H7 (cell line): ENCODE data around the gene UNC79. TPM values are rescaled to one million over a fixed set of nuclear protein-coding genes. Genes with fewer than 3 reads are reported as not detected.

Experiments
- DNase-seq: peaks from one replicate; pipeline ENCODE4 v3.0.0; 2012
- H3K27me3 ChIP-seq: 2 replicates; pipeline ENCODE4 v1.6.0; 2011; ENCODE audit warnings: mild to moderate bottlenecking, low read length; ENCODE audit not compliant: control insufficient read depth, insufficient read depth
- H3K36me3 ChIP-seq: replicated peaks from 2 replicates; pipeline ENCODE4 v1.5.1; 2011; ENCODE audit warnings: low read length; ENCODE audit not compliant: control insufficient read depth, insufficient read depth
- H3K4me3 ChIP-seq: 2 replicates; pipeline ENCODE4 v1.5.1; 2011; ENCODE audit warnings: low read depth, mild to moderate bottlenecking, control low read depth, low read length, moderate library complexity; ENCODE audit not compliant: insufficient read depth
- total RNA-seq: library from RNA; depleted of rRNA; stranded (reverse); fragments of >200 nt; shearing (Covaris generic); gene quantifications from 2 replicates; pipeline ENCODE4 v1.2.3, GENCODE V29; 2014

The UNC79 gene
- total RNA-seq, 1 experiment from 2014 or later: 1.0 TPM

DNA sequence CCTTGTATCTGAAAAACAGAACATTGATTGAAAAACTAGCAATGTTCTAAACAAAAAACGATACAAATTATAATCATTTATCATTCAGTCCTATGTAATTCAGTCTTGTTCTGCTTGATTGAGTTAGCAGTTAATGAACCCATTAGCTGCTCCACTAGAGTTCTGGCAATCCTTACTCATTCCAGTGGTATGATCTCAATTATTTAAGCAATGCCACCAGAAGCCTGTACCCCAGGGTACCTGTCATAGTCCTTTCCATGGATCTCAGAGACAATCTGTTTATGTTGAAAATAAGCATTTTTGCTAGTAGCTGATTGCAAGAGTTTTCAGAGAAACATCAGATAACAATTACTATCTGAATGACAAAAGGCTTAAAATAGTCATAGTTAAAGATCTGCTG lies 115.9 kb downstream of the UNC79 start:
- DNase-seq: no peak
- Histone ChIP-seq H3K36me3 (no peaks in the 10 kb centered on the region), H3K27me3 (no peaks in the 10 kb centered on the region), H3K4me3 (no peak overlapping the region)

DNA sequence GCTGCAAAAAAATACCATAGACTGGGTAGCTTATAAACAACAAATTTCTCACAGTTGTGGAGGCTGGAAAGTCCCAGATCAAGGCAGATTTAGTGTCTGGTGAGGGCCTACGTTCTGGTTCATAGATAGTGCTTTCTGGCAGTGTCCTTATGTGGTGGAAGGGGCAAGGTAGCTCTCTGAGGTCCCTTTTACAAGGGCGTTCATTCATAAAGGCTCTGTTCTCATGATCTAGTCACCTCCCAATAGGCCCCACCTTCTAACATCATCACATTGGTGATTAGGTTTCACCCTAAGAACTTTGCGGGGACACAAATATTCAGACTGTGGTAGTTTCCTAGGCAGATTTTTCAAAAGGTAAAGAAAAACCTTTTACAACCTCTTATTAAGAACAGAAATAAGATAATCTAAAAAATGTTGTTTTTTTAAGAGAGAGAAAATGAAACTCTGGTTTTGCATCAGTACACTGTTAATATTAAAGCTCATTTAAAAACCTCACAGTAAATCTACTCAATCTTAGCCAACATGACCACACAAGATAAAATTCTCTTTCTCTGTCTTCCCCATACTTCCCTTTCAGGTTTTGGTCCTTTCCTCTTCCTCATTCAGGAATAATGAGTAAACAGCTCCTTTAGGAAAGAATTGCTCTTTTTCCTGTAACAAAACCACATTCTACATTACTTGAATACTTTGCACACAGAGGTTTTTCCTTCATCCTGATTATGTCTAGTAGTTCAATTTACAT lies 117.5 kb downstream of the UNC79 start:
- H3K4me3 ChIP-seq: no peak overlapping the region
- H3K36me3 ChIP-seq: no peaks in the 10 kb centered on the region
- no peaks in the 10 kb centered on the region for H3K27me3 ChIP-seq
- no peak for DNase-seq

DNA sequence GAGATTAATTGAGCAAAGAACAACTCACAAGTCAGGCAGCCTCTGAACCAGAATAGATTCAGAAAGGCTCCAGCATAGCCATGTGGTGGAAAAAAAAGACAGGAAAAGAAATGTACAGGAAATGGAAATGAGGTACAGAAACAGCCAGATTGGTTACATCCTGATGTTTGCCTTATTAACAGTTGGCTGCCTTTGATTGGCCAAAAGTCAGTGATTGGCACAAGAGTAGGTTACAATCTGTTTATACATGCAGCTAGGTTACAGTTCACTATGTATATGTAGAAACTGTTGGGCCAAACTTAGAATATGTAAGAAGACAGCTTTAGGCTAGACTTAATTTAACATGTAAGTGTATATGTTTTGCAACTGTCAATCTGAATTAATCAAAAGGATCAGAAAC lies 118.9 kb downstream of the UNC79 start:
- no peak for DNase-seq
- Histone ChIP-seq H3K4me3 (no peak overlapping the region), H3K36me3 (no peaks in the 10 kb centered on the region), H3K27me3 (no peaks in the 10 kb centered on the region)

DNA sequence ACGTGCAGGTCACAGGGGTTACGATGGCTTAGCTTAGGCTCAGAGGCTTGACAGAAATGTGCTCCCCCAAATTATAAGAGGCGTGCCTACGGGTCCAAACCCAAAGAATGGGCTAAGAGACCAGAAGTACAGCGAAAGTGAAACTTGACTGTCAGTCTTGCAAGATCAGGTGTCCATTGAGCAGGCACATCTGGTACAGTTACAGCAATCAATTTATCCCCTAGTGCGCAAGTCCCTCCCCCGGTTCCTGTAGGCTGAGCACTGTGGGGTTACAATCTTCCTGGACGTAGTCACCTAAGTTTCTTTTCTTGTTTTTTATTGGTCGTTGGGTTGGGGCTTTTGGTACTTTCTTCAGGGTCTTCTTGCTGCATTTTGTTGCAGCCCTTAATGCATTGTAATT lies 134.2 kb downstream of the UNC79 start:
- Histone ChIP-seq H3K36me3 (no peaks in the 10 kb centered on the region), H3K4me3 (no peak overlapping the region)

DNA sequence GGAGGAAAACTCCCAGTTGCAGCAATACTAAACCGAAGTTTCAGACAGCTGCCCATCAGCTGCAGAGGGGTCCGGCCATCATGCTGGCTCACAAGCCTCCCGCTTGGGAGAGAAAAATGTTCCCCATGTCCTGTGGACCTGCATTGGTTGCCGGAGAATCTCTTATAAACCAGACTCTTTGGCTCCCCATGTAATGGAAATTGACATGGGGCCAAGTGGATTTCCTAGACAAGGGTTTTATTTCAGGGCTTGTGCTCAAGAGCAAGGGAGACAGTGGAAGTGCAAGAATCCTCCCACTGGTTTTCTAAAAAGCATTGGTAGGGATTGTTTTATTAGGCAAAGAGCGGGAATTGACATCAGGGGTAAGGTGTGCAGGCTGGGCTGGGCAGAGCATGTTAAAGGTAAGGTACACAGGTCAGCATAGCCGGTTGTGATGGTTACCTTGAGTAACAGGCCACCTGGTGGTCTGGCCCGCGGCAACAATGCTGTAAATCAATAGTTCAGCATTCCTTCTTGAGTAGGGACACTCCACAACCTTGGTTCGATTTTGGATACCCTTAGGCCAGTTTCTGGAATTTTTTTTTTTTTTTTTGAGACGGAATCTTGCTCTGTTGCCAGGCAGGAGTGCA lies 135.4 kb downstream of the UNC79 start:
- DNase-seq: no peak
- H3K27me3 ChIP-seq: no peaks in the 10 kb centered on the region
- no peaks in the 10 kb centered on the region for H3K36me3 ChIP-seq
- no peak overlapping the region for H3K4me3 ChIP-seq

More for the DNA sequence above, 134.2 kb downstream of the UNC79 start:
- DNase-seq: no peak
- no peaks in the 10 kb centered on the region for H3K27me3 ChIP-seq

DNA sequence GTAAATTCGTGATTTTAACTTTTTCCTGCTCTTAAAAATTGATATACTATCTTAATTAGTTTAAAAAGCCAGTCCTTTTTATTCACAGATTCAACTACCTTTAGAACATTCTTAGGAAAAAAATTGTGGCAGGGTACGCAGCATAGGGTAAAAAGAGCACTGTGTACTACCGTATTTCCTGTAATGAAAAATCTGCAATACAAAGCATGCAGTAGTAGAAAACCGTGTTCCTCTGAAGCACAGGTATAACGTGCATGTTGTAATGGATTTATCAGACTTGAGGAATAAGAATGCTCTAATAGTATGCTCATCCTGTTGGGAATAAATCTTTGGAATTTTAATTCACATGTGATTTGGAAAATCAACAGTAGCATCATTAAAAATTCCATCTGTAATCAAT lies 140.5 kb downstream of the UNC79 start:
- H3K36me3 ChIP-seq: no peaks in the 10 kb centered on the region
- DNase-seq: no peak

DNA sequence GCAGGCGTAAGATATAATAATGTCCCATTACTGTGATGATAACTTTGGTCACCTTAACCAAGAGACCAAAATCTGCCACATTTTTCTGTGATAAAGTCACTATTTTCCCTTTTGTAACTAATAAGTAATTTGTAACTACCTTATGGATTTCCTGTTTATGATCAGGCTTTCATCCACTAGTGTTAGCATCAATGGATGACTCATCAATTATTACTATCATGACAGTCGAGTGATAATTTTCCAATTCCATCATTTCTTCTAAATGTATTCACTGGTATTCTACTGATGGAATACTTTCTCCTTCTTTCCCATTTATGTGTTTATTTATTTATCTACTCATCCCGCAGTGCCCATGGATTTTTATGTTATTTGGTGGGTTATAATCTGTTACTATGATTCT lies 148.4 kb downstream of the UNC79 start:
- no peaks in the 10 kb centered on the region for H3K27me3 ChIP-seq
- no peak overlapping the region for H3K4me3 ChIP-seq
- DNase-seq: no peak
- H3K36me3 ChIP-seq: no peaks in the 10 kb centered on the region

More for the DNA sequence above, 140.5 kb downstream of the UNC79 start:
- H3K27me3 ChIP-seq: no peaks in the 10 kb centered on the region
- no peak overlapping the region for H3K4me3 ChIP-seq

DNA sequence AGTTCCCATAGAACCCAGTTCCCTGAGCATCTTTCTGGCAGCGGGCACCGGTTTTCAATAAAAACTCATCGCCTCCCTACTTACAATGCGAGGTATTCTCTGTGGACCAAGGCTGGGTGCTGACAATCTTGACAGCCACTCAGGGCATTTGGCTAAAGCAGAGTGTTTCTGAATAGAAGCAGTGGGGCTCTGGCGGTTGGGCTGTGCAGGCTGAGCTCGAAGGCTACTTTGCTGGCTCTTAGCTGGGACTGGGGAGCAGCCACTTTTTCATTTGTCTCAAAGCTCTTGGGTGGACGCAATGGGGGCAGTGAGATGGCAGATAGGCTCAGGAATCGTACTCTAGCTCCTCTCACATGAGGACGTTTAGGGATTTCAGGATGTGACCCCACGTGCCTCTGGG lies 151.8 kb downstream of the UNC79 start:
- Histone ChIP-seq H3K36me3 (no peaks in the 10 kb centered on the region), H3K4me3 (no peak overlapping the region), H3K27me3 (no peaks in the 10 kb centered on the region)
- DNase-seq: no peak

DNA sequence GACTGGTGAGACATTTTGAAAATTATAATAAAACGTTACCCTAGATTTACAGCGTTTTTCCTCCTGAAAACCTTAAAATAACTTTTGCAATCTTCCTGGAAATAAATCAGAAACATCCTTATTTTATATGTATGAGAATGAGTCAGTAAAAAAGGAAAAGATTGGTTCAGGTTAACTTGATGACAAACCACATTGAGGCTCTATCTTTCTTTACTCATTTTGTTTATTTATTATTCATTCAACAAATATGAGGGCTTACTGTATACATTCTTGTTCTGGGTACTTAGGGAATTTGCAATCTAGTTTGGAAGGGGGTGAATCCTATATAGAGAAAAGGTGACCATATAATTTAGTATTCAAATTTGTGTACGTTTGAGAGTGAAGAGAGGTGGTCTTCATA lies 156.6 kb downstream of the UNC79 start:
- Histone ChIP-seq H3K4me3 (no peak overlapping the region), H3K27me3 (no peaks in the 10 kb centered on the region), H3K36me3 (no peaks in the 10 kb centered on the region)
- DNase-seq: no peak

DNA sequence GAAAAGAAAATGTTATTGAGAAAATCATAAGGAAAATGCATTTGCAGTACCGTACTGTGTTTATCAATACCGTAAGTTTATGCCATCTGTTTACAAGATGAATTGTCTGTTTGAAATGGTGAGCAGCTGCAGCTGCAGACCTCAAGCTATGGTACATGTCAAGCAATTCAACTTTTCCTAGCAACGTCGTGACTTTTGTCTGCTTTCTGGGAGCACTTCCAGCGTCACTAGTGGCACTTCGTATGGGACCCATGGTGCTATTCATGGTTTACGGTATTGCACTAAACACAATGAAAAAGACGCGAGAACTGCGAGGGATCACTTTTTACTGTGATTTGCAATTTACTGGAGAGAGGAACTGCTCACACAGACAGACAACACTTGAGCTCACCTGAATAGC lies 160.8 kb downstream of the UNC79 start:
- no peak for DNase-seq

DNA sequence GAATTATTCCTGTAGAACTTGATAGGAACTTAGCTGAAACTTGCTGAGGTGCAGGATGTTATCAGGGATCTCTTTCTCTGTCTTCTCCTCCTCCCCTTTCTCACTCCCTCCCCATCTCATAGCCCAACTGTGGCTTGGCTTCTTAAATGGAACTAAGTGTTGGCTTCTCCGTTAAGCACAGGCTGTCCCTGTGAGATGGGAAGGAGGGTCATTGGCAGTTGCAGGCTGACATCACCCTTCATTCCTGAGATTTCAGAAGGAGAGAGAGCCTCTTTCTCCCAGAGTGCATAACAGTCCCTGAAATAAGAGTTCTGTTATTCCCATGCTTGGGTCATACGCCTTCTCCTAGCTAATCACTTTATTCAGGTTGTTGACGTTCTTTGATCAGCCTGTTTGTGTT lies 162.0 kb downstream of the UNC79 start:
- Histone ChIP-seq H3K36me3 (no peaks in the 10 kb centered on the region), H3K27me3 (no peaks in the 10 kb centered on the region), H3K4me3 (no peak overlapping the region)
- no peak for DNase-seq

More for the DNA sequence above, 160.8 kb downstream of the UNC79 start:
- Histone ChIP-seq H3K36me3 (no peaks in the 10 kb centered on the region), H3K4me3 (no peak overlapping the region), H3K27me3 (no peaks in the 10 kb centered on the region)

DNA sequence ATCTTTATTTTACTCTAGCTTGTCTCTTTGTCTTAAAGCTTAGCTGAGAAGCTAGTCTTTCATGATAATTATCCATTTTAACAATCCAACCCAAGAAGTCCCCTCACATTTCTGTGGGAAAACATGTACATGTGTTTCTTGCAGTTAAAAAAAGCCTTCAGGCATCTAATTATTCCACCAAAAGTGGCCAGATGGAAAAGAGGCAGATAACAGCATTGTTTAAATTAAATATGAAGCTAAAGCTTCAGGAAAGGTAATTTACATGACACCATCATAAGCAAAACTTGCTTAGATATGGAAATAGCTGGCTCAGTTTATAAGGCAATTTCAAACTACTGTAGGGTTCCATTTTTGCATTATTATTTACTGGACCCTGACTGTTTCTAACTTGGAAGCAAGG lies 175.4 kb downstream of the UNC79 start:
- H3K27me3 ChIP-seq: no peaks in the 10 kb centered on the region
- no peak for DNase-seq
- no peaks in the 10 kb centered on the region for H3K36me3 ChIP-seq
- H3K4me3 ChIP-seq: no peak overlapping the region

DNA sequence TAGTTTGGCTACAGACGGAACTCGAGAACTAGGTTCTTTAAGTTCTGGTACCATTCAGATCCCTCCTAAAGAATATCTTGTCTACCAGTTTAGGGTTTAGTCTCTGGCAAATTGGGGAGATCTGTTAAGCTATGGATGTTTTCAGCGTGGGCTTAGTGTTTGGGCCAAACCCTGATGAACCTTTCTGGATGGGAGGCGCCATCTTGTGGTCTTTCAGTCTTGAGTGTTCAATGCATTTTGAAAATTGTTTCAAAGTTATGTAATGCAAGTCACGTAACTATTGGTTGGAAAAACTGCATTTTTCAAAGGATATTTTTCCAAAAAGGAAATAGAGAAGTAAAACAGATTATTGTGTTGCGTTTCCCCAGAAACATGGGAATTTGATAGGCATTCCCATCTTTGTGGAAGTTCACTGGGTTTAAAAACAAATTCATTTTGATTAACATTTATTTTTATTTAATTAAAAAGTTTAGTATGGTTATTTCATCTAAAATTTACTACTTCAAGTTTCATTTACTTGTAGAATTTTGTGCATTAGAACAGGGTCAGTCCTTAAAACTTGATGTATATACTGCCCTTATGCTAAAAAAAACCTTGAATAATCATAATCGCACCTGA lies 188.5 kb downstream of the UNC79 start:
- Histone ChIP-seq H3K4me3 (no peak overlapping the region), H3K36me3 (no peaks in the 10 kb centered on the region), H3K27me3 (no peaks in the 10 kb centered on the region)
- DNase-seq: peak; percentile 39

DNA sequence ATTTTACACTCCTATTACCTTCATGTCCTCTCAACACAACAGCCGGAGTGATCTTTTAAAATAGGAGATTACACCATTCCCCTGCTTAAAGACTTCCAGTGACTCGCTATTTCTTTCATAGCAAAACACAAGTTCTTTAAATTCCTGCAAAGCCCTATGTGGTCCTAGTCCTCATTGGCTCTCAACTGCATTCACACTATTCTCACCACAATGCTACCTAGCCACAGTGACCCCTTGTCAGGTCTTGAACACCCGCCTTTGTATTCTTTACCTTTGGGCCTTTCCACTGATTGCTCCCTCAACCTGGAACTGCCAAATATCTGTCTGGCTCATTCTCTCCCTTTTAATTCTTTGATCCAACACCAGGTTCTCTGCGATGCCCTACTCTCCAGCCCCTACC lies 197.3 kb downstream of the UNC79 start:
- no peak for DNase-seq
- H3K4me3 ChIP-seq: no peak overlapping the region

DNA sequence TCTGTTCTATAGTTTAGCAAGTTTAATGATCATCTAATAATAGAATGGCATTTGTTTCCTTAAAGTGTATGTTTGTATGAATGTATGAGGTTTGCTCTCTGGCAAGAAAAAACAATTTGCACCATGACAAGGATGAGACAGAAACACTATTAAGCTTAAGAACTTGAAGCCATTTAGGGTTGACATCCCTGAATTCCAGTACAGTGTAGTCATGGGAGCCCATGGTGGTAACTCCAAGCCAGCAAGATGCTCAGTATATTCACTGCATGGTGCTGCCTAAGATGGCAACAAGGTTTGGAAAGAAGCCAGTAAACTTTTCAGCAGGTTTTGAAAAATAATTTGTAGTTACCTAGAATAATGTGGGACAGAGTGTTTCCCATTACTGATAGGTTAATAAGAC lies 198.9 kb downstream of the UNC79 start:
- no peaks in the 10 kb centered on the region for H3K27me3 ChIP-seq
- H3K4me3 ChIP-seq: no peak overlapping the region
- no peak for DNase-seq
- no peaks in the 10 kb centered on the region for H3K36me3 ChIP-seq

More for the DNA sequence above, 197.3 kb downstream of the UNC79 start:
- no peaks in the 10 kb centered on the region for H3K36me3 ChIP-seq
- no peaks in the 10 kb centered on the region for H3K27me3 ChIP-seq
